Cardiac muscle cell (in vitro differentiated cells and primary cell): ENCODE results near the gene PINK1. TPM values are rescaled to one million over a fixed set of nuclear protein-coding genes. Genes with fewer than 3 reads are reported as not detected.

Experiments
- DNase-seq, 2 donors: peaks; one replicate each; pipeline versions ENCODE4 v3.0.0 to v3.0.0-alpha.2; 2010 to 2017; ENCODE audit warnings: low read depth in 1 of 2, low spot score in 1 of 2
- H3K27ac ChIP-seq: fragments of 200-600 bp; sonication (generic); 2 replicates; pipeline ENCODE4 v1.5.1; 2016
- H3K27me3 ChIP-seq: fragments of 200-600 bp; sonication (generic); 2 replicates; pipeline ENCODE4 v1.6.0; 2016; ENCODE audit warnings: control low read depth
- H3K36me3 ChIP-seq: fragments of 200-600 bp; sonication (generic); 2 replicates; pipeline ENCODE4 v1.5.1; 2016; ENCODE audit warnings: control low read depth
- H3K4me1 ChIP-seq: fragments of 200-600 bp; sonication (generic); 2 replicates; pipeline ENCODE4 v1.8.1; 2017; ENCODE audit warnings: low read depth, mild to moderate bottlenecking, mixed run types
- H3K4me3 ChIP-seq: fragments of 200-600 bp; sonication (generic); 2 replicates; pipeline ENCODE4 v1.5.1; 2016; ENCODE audit warnings: mild to moderate bottlenecking
- H3K9me3 ChIP-seq: fragments of 200-600 bp; sonication (generic); 2 replicates; pipeline ENCODE4 v1.5.1; 2017; ENCODE audit warnings: low read depth, mild to moderate bottlenecking, control low read depth
- polyA plus RNA-seq: library from polyadenylated mRNA; unstranded; fragments of >200 nt; fragmentation: Nextera tagmentation; extraction: Ambion mirVana; gene quantifications from 2 replicates; pipeline ENCODE4 v1.2.1, GENCODE V29; 2016
- total RNA-seq: library from RNA; depleted of rRNA; stranded (reverse); fragments of >200 nt; gene quantifications from 2 replicates; pipeline ENCODE4 v1.2.3, GENCODE V29; 2016
- TF ChIP-seq, protein P1 (sequence below): IDR thresholded peaks from 2 replicates; pipeline ENCODE4 v1.5.1; 2012; ENCODE audit warnings: low read depth, mild to moderate bottlenecking, low read length

Gene PINK1
- total and polyA plus RNA-seq, 2 experiments from 2014 or later = 135 to 179 TPM

DNA sequence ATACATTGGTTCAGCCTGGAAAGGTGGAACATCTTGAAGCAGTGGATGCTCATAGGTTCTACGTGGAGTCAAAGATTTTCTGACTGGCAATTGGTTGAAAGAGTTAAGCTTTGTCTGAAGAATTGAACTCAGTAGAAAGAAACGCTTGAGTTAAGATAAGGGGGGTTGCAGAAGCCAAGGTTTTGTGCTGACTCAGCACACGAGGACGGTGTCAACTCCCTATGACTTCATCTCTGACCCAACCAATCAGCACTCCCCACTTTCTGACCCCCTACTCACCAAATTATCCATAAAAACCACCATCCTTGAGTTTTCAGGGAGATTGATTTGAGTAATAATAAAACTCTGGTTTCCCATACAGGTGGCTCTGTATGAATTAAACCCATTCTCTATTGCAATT is 2.5 kb upstream of the PINK1 start:
- Histone ChIP-seq H3K27me3 (no peaks in the 10 kb centered on the region), H3K4me3 (no peak overlapping the region), H3K9me3 (no peaks in the 10 kb centered on the region), H3K27ac (no peak overlapping the region), H3K36me3 (no peaks in the 10 kb centered on the region), H3K4me1 (no peaks in the 10 kb centered on the region)
- TF ChIP-seq, protein P1, sequence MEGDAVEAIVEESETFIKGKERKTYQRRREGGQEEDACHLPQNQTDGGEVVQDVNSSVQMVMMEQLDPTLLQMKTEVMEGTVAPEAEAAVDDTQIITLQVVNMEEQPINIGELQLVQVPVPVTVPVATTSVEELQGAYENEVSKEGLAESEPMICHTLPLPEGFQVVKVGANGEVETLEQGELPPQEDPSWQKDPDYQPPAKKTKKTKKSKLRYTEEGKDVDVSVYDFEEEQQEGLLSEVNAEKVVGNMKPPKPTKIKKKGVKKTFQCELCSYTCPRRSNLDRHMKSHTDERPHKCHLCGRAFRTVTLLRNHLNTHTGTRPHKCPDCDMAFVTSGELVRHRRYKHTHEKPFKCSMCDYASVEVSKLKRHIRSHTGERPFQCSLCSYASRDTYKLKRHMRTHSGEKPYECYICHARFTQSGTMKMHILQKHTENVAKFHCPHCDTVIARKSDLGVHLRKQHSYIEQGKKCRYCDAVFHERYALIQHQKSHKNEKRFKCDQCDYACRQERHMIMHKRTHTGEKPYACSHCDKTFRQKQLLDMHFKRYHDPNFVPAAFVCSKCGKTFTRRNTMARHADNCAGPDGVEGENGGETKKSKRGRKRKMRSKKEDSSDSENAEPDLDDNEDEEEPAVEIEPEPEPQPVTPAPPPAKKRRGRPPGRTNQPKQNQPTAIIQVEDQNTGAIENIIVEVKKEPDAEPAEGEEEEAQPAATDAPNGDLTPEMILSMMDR = no peak
- peak in 1 of 2 donors; percentile 49 for DNase-seq

DNA sequence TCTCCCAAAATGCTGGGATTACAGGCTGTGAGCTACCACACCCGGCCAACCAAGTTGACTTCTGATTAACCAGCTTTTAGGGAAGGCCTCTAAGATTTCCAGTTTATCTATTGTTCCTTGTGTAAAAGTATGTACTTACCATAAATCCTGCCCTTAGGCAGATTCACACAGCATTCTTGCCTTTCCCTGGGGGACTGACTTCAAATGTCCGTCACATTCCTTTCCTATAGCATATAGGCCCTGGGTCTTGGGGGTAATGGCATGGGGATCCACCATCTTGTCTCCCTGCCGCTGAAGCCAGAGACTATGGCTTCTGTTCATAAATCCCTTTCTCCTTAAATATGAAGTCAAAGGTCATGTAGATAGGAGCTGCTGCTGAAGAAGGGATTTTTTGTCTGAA is 872 bp upstream of the PINK1 start:
- TF ChIP-seq, protein P1 = no peak
- no peaks in the 10 kb centered on the region for H3K4me1 ChIP-seq
- H3K36me3 ChIP-seq = no peaks in the 10 kb centered on the region
- H3K27ac ChIP-seq = no peak overlapping the region
- H3K4me3 ChIP-seq = no peak overlapping the region
- DNase-seq = no peak
- H3K27me3 ChIP-seq = no peaks in the 10 kb centered on the region
- no peaks in the 10 kb centered on the region for H3K9me3 ChIP-seq

DNA sequence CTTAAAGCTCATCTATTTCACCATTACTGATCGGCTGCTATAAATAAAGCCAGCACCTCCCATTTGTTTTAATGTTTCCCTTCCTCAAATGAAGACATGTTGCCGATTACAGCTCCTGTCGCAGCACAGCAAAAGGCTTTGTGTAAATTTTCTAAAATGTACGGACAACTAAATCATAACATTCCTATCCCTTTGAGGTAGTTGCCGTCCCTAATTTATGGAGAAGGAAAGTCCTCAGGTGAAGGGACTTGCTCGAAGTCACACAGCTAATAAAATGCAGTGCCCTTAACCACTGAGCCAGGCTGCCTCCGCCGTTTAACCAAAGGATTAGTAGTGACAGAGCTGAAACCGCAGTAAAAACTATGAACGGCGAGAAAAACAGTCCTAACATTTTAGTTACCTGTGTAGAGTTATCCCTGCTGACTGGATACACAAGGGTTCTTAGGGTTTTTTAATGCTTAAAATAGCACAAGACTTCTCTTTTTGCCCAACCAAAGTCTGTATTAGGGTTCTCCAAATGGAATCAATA is 871 bp downstream of the PINK1 start:
- TF ChIP-seq, protein P1 = no peak
- DNase-seq = peak in 1 of 2 donors; percentile 7
- Histone ChIP-seq H3K4me3 (peak overlapping the region; percentile 94), H3K9me3 (no peaks in the 10 kb centered on the region), H3K27me3 (no peaks in the 10 kb centered on the region), H3K4me1 (no peaks in the 10 kb centered on the region), H3K27ac (peak overlapping the region; percentile 97), H3K36me3 (no peaks in the 10 kb centered on the region)

DNA sequence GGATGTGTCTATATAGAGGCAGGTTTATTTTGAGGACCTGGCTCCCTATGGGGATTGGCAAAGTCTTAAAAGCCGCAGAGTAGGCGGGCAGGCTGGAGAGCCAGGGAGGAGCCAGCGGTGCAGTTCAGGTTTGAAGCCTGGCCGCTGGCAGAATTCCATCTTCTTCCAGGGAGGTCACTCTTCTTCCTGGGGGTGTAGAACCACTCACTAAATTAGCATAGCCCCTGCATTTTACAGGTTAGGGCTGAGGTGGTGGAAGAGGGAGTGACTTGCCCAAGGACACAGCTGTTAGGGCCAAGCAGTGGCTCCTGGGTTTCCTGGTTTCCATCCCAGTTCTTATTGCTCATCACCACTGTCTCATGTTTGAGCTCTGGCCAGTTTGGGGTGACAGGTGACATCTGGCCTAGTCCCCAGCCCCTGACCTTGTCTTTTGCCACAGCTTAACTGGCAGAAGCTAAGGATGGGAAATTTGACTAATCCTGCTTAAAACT is 1.4 kb downstream of the PINK1 start:
- Histone ChIP-seq H3K36me3 (no peaks in the 10 kb centered on the region), H3K27ac (no peak overlapping the region)

DNA sequence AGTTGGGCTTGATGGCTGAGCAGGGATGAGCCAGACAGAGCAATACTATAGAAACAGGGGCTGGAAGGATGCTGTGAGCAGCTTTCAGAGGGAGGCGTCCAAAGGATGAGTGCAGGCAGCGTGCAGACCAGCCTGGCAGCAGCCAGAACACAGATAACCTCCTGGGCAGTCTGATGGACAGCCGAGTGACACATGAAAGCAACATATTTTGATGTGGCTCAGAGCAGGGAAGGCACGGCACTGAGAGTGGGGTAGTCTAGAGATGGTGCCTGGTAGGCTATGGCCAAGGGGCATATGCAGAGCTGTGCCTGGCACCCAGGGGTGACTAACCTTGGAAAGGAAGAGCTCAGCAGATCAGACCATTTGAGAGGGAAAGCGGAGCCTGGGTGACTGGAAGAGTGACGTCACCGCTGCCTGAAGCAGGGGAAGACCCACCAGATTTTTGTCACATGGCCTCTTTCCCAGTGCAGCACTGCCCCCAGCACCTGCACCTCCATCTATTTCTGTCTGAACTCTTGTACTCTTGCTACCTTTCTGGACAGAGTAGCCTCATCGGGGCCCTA is 3.6 kb downstream of the PINK1 start:
- Histone ChIP-seq H3K9me3 (no peaks in the 10 kb centered on the region), H3K27ac (no peak overlapping the region), H3K4me3 (no peak overlapping the region), H3K4me1 (no peaks in the 10 kb centered on the region), H3K27me3 (no peaks in the 10 kb centered on the region), H3K36me3 (no peaks in the 10 kb centered on the region)
- DNase-seq = no peak
- TF ChIP-seq, protein P1 = no peak

More for the DNA sequence above, 1.4 kb downstream of the PINK1 start:
- Histone ChIP-seq H3K27me3 (no peaks in the 10 kb centered on the region), H3K4me1 (no peaks in the 10 kb centered on the region), H3K9me3 (no peaks in the 10 kb centered on the region), H3K4me3 (peak overlapping the region; percentile 94)
- DNase-seq = peak; percentile 54 to 60
- TF ChIP-seq, protein P1 = no peak
